ENCODE data around the gene MYO1H.
"Not testable (repeated sequence)": the region's sequence is repeated elsewhere in the genome, so short reads cannot be mapped to it uniquely, and the experiment has no call there.

MYO1H gene

GRCh38 chr12:109378569-109378968 lies 30.9 kb downstream of the MYO1H start:
- no peaks in the 10 kb centered on the region for H3K4me1 Mint-ChIP-seq
- DNase-seq (no peak), ATAC-seq (no peak)
- H3K27ac Mint-ChIP-seq: no peak overlapping the region
- H3K27me3 Mint-ChIP-seq: peaks cover 26% of the 10 kb centered on the region
- H3K9me3 Mint-ChIP-seq: no peaks in the 10 kb centered on the region
- H3K4me3 Mint-ChIP-seq: no peak overlapping the region

- no peak for DNase-seq
- no peaks in the 10 kb centered on the region for H3K9me3 Mint-ChIP-seq
- H3K27ac Mint-ChIP-seq: no peak overlapping the region
- no peaks in the 10 kb centered on the region for H3K4me1 Mint-ChIP-seq
- no peak for ATAC-seq
- peaks cover 44% of the 10 kb centered on the region for H3K27me3 Mint-ChIP-seq
- H3K4me3 Mint-ChIP-seq: no peak overlapping the region
Observed at GRCh38 chr12:109382031-109382430, 34.3 kb downstream of the MYO1H start.

GRCh38 chr12:109383240-109383639 lies 35.5 kb downstream of the MYO1H start:
- Mint-ChIP-seq H3K4me3 (no peak overlapping the region), H3K9me3 (peaks cover 0 to 7% of the 10 kb centered on the region in 2 donors), H3K27me3 (peaks cover 48% of the 10 kb centered on the region), H3K27ac (no peak overlapping the region), H3K4me1 (no peaks in the 10 kb centered on the region)
- DNase-seq (no peak), ATAC-seq (no peak)

GRCh38 chr12:109385339-109386058 lies 37.8 kb downstream of the MYO1H start:
- no peaks in the 10 kb centered on the region for H3K4me1 Mint-ChIP-seq
- no peak overlapping the region for H3K4me3 Mint-ChIP-seq
- ATAC-seq: peak; percentile 43

GRCh38 chr12:109386059-109386433 lies 38.3 kb downstream of the MYO1H start:
- Mint-ChIP-seq H3K9me3 (peaks cover 0 to 7% of the 10 kb centered on the region in 2 donors), H3K4me3 (no peak overlapping the region), H3K27ac (no peak overlapping the region), H3K4me1 (no peaks in the 10 kb centered on the region), H3K27me3 (peaks cover 52% of the 10 kb centered on the region)
- no peak for ATAC-seq
- no peak for DNase-seq

More at GRCh38 chr12:109385339-109386058, 37.8 kb downstream of the MYO1H start:
- H3K27me3 Mint-ChIP-seq: peaks cover 48% of the 10 kb centered on the region
- peaks cover 0 to 7% of the 10 kb centered on the region in 2 donors for H3K9me3 Mint-ChIP-seq
- DNase-seq: no peak
- H3K27ac Mint-ChIP-seq: no peak overlapping the region

- ATAC-seq (no peak), DNase-seq (no peak)
- Mint-ChIP-seq H3K9me3 (peaks cover 0 to 7% of the 10 kb centered on the region in 2 donors), H3K27ac (no peak overlapping the region), H3K4me3 (no peak overlapping the region), H3K27me3 (peaks cover 67% of the 10 kb centered on the region), H3K4me1 (no peaks in the 10 kb centered on the region)
Observed at GRCh38 chr12:109387425-109388166, 39.9 kb downstream of the MYO1H start.

GRCh38 chr12:109388167-109388563 lies 40.5 kb downstream of the MYO1H start:
- peaks cover 0 to 7% of the 10 kb centered on the region in 2 donors for H3K9me3 Mint-ChIP-seq
- H3K4me3 Mint-ChIP-seq: no peak overlapping the region
- DNase-seq (no peak), ATAC-seq (no peak)
- no peaks in the 10 kb centered on the region for H3K4me1 Mint-ChIP-seq
- H3K27me3 Mint-ChIP-seq: peaks cover 68% of the 10 kb centered on the region
- no peak overlapping the region for H3K27ac Mint-ChIP-seq

- DNase-seq: no peak
- no peak overlapping the region for H3K4me3 Mint-ChIP-seq
- peak; percentile 18 for ATAC-seq
- H3K27ac Mint-ChIP-seq: no peak overlapping the region
- peaks cover 65% of the 10 kb centered on the region for H3K27me3 Mint-ChIP-seq
- no peaks in the 10 kb centered on the region for H3K4me1 Mint-ChIP-seq
- H3K9me3 Mint-ChIP-seq: peaks cover 0 to 7% of the 10 kb centered on the region in 2 donors
Observed at GRCh38 chr12:109389146-109389545, 41.4 kb downstream of the MYO1H start.

GRCh38 chr12:109393437-109394345 lies 46.0 kb downstream of the MYO1H start:
- H3K9me3 Mint-ChIP-seq: no peaks in the 10 kb centered on the region
- ATAC-seq: peak; percentile 56
- DNase-seq: peak; percentile 23 to 29
- H3K27ac Mint-ChIP-seq: no peak overlapping the region
- peaks cover 31% of the 10 kb centered on the region for H3K27me3 Mint-ChIP-seq
- no peaks in the 10 kb centered on the region for H3K4me1 Mint-ChIP-seq
- H3K4me3 Mint-ChIP-seq: no peak overlapping the region

GRCh38 chr12:109394891-109395290 lies 47.2 kb downstream of the MYO1H start:
- Mint-ChIP-seq H3K9me3 (no peaks in the 10 kb centered on the region), H3K4me1 (no peaks in the 10 kb centered on the region), H3K27ac (no peak overlapping the region), H3K27me3 (peaks cover 31% of the 10 kb centered on the region), H3K4me3 (no peak overlapping the region)
- DNase-seq (no peak), ATAC-seq (no peak)

- peaks cover 16% of the 10 kb centered on the region for H3K27me3 Mint-ChIP-seq
- H3K4me3 Mint-ChIP-seq, ATAC-seq, DNase-seq, H3K4me1 Mint-ChIP-seq, H3K9me3 Mint-ChIP-seq, H3K27ac Mint-ChIP-seq: not testable (repeated sequence)
Observed at GRCh38 chr12:109404841-109405240, 57.1 kb downstream of the MYO1H start.

- not testable (repeated sequence) for H3K4me3 Mint-ChIP-seq, H3K9me3 Mint-ChIP-seq, DNase-seq, H3K27ac Mint-ChIP-seq, H3K4me1 Mint-ChIP-seq, ATAC-seq
- peaks cover 16% of the 10 kb centered on the region for H3K27me3 Mint-ChIP-seq
Observed at GRCh38 chr12:109406147-109406546, 58.4 kb downstream of the MYO1H start.

- Mint-ChIP-seq H3K4me3 (no peak overlapping the region), H3K9me3 (no peaks in the 10 kb centered on the region), H3K4me1 (no peaks in the 10 kb centered on the region), H3K27ac (peak overlapping the region in 1 of 2 donors; percentile 55), H3K27me3 (peaks cover 10% of the 10 kb centered on the region)
- no peak for ATAC-seq
- no peak for DNase-seq
Observed at GRCh38 chr12:109418848-109419480, 71.3 kb downstream of the MYO1H start.

- DNase-seq (no peak), ATAC-seq (no peak)
- Mint-ChIP-seq H3K9me3 (no peaks in the 10 kb centered on the region), H3K27me3 (peaks cover 23% of the 10 kb centered on the region), H3K4me3 (no peak overlapping the region), H3K4me1 (no peaks in the 10 kb centered on the region), H3K27ac (no peak overlapping the region)
Observed at GRCh38 chr12:109421355-109422087, 73.8 kb downstream of the MYO1H start.

GRCh38 chr12:109422251-109422650 lies 74.6 kb downstream of the MYO1H start:
- Mint-ChIP-seq H3K4me3 (no peak overlapping the region), H3K27ac (no peak overlapping the region), H3K9me3 (no peaks in the 10 kb centered on the region), H3K4me1 (no peaks in the 10 kb centered on the region), H3K27me3 (peaks cover 23% of the 10 kb centered on the region)
- no peak for ATAC-seq
- no peak for DNase-seq

Measured in stimulated activated naive CD8-positive, alpha-beta T cell treated with anti-CD3 and anti-CD28 coated beads, Interleukin-15, amount 100 ng/mL, for 72 hours (primary cell).